C4-2B (cell line): Measurements from ENCODE around the gene KCNJ10.

Source experiments
- H3K27ac ChIP-seq: fragments of 450-650 bp; 2 replicates; pipeline ENCODE4 v1.5.1; 2017
- CTCF ChIP-seq: fragments of 450-650 bp; conservative IDR thresholded peaks from 2 replicates; pipeline ENCODE4 v1.5.1; 2017; ENCODE audit warnings: mild to moderate bottlenecking
- ZFX ChIP-seq: fragments of 450-650 bp; IDR thresholded peaks from 2 replicates; pipeline ENCODE4 v1.6.1; 2017

Gene KCNJ10

DNA sequence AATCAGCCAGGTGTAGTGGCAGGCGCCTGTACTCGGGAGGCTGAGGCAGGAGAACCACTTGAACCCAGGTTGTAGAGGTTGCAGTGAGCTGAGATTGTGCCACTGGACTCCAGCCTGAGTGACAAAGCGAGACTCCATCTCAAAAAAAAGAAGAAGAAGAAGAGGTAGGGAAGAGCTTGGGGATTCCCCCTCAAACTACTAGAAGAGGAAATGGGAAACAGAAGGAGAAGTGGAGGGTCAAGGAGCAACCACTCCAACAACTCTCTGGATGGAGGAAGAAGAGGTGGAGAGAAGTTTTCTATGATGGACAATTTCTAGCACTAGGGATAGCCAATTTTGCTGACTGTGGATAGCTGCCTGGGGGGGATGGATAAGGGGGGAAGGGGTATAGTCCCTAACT is 101.1 kb downstream of the KCNJ10 start:
- H3K27ac ChIP-seq: no peak overlapping the region
- TF ChIP-seq CTCF (no peak), ZFX (no peak)

DNA sequence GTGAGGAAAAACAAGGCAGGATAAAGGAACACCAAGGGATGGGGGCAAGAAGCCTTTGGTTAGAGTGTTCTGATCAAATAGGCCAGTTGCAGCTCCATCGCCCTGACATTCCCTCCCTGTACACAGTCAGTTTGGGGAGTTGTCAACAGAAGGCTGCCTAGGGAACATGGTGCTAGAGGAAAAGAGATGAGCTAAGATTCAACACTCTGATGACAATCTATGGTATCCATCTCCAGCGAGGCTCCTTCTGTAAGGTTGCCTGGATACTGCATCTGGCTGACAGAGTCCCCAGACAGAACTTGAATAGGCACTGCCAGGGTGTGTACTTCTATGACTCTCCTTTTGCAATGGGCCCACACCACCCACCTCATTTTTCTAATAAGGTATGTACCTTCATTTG is 104.7 kb downstream of the KCNJ10 start:
- H3K27ac ChIP-seq: no peak overlapping the region

DNA sequence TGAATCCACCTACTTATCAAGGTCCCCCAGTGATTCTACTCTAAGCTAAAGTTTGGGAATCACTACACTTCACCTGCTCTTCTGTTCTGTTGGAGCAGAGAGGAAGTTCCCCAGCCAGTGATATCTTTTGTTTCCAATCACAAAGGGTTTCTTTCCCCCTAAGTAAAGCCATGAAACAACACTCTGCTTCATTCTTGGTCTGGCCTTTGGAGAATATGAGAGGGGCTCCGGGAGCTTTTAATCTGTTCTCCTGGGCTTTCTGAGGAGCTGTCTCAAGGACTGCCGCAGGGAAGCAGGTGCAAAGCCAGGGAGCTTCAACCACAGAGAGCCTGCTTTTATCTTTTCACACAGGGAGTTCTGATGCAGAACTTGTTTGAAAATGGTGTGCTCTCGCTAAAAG is 105.8 kb downstream of the KCNJ10 start:
- H3K27ac ChIP-seq: no peak overlapping the region
- TF ChIP-seq CTCF: no peak
- TF ChIP-seq ZFX: no peak

More for the DNA sequence above, 104.7 kb downstream of the KCNJ10 start:
- TF ChIP-seq ZFX (no peak), CTCF (no peak)

- no peak for TF ChIP-seq CTCF
- TF ChIP-seq ZFX: no peak
Measured at GRCh38 chr1:159962176-159962575, 107.8 kb downstream of the KCNJ10 start.

GRCh38 chr1:159961636-159962035 is 108.3 kb downstream of the KCNJ10 start:
- peak overlapping the region; percentile 11 for H3K27ac ChIP-seq
- TF ChIP-seq CTCF (no peak), ZFX (no peak)

More at GRCh38 chr1:159962176-159962575, 107.8 kb downstream of the KCNJ10 start:
- no peak overlapping the region; the same call in 1 of the 2 replicates for H3K27ac ChIP-seq

DNA sequence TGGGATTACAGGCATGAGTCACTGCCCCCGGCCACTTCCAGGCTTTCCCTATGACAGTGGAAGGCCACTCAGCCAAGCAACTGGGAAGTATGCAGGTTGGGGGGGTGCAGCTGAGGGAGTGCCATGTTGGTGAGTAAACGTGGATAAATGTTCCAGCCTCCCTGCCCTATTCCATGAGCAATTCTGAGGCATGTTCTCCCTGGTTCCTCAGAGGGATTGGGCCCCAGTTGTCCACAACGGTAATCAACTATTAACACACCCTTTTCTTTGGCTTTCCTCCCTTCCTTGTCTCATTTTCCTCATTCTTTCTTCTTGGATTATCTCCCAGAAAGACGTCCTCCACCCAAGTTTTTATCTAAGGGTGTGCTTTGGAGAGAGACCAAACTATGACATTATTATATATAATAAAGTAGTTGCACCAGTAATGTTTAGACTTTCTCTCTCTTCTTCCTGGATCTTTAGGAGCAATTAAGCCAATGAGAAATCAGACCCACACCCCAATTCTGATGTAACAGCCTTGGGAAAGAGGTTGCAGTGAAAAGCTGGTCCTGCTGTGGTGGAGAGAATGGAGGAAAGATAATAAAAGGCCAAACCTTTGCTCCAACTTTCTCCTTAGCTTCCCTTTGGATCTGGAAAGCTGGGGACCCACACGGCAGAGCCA is 109.1 kb downstream of the KCNJ10 start:
- peak overlapping the region; percentile 20 for H3K27ac ChIP-seq
- TF ChIP-seq CTCF (no peak), ZFX (no peak)

- TF ChIP-seq ZFX: no peak
- TF ChIP-seq CTCF: no peak
- no peak overlapping the region for H3K27ac ChIP-seq
Measured at GRCh38 chr1:159959451-159959850, 110.5 kb downstream of the KCNJ10 start.
